HCT116 (cell line): ENCODE results near the gene ATG4D. TPM values are rescaled to one million over a fixed set of nuclear protein-coding genes. Genes with fewer than 3 reads are reported as not detected.
A peak's percentile ranks its signal among the peaks of the same experiment; 100 is the strongest.

Experiments used
- ATAC-seq: fragments of 200-7000 bp; cut with Tn5 transposase; 2 replicates; pipeline ENCODE4 v1.9.1; 2020; ENCODE audit warnings: mild to moderate bottlenecking, moderate library complexity
- BruUV-seq: library from RNA; stranded (reverse); fragments of 400-500 nt; replicated peaks from 2 replicates; lab custom pipeline; 2021; lab: Mats Ljungman, UMichigan
- CTCF ChIA-PET: fragments of 300-600 bp; sonication (Branson Sonifier 250); formaldehyde crosslinking; loops from one replicate; lab custom pipeline; 2021; ENCODE audit warnings: antibody characterized with exemption; lab: Charles Lee
- POLR2A ChIA-PET: fragments of 300-600, 350-600 bp; sonication (Branson Sonifier 250); formaldehyde crosslinking; loops from one replicate; lab custom pipeline; 2021; ENCODE audit warnings: antibody characterized with exemption; lab: Charles Lee
- RAD21 ChIA-PET, 2 experiments: fragments of 300-600 bp; sonication (Branson Sonifier 250); formaldehyde crosslinking; loops; one replicate each; lab custom pipeline; 2023; ENCODE audit warnings: low total read pairs in 2 of 2; ENCODE audit not compliant: uncharacterized antibody in 2 of 2, unreplicated experiment in 2 of 2, low non-redundant PET in 1 of 2; lab: Charles Lee
- DNase-seq: peaks from one replicate; pipeline ENCODE4 v3.0.0-alpha.2; 2010; ENCODE audit warnings: low read depth, low spot score
- H2AFZ ChIP-seq: fragments of 200-600 bp; shearing (Covaris generic), sonication (generic); 2 replicates; pipeline ENCODE4 v1.6.1; 2017; ENCODE audit warnings: low read depth, mixed run types, mixed read lengths, antibody characterized with exemption, low read length; ENCODE audit not compliant: poor library complexity, severe bottlenecking
- H3K27ac ChIP-seq: 2 replicates; pipeline ENCODE4 v1.5.1; 2012; ENCODE audit warnings: low read depth, low read length
- H3K27me3 ChIP-seq: fragments of 200-600 bp; sonication (generic); 2 replicates; pipeline ENCODE4 v1.6.1; 2016; ENCODE audit warnings: mixed run types, low read length, mixed read lengths; ENCODE audit not compliant: insufficient read depth
- H3K36me3 ChIP-seq, 2 experiments: fragments of 200-500 bp in 1 of 2; fragments of 200-600 bp in 1 of 2; sonication (Bioruptor generic) in 1 of 2; sonication (generic) in 1 of 2; 2 replicates each; pipeline versions ENCODE4 v1.5.1 to v1.6.1; 2014 to 2016; ENCODE audit warnings: low read length in 2 of 2, inconsistent platforms in 1 of 2, mixed read lengths in 1 of 2, mixed run types in 1 of 2; ENCODE audit not compliant: insufficient read depth in 2 of 2, control insufficient read depth in 1 of 2
- H3K4me1 ChIP-seq, 2 experiments: fragments of 200-600 bp in 1 of 2; sonication (generic) in 1 of 2; 2 replicates each; pipeline versions ENCODE4 v1.5.1 to v1.6.1; 2012 to 2017; ENCODE audit warnings: low read length in 2 of 2, inconsistent platforms in 1 of 2, mild to moderate bottlenecking in 1 of 2, mixed read lengths in 1 of 2, mixed run types in 1 of 2, moderate library complexity in 1 of 2; ENCODE audit not compliant: insufficient read depth in 2 of 2, control insufficient read depth in 1 of 2
- H3K4me2 ChIP-seq: fragments of 200-600 bp; sonication (generic); 2 replicates; pipeline ENCODE4 v1.6.1; 2017; ENCODE audit warnings: mixed run types, low read length, mixed read lengths
- H3K4me3 ChIP-seq, 2 experiments: fragments of 200-600 bp in 1 of 2; sonication (generic) in 1 of 2; replicated peaks in 1 of 2; 2 replicates each; pipeline ENCODE4 v1.5.1; 2011 to 2016; ENCODE audit warnings: low read length in 2 of 2, control low read depth in 1 of 2, low read depth in 1 of 2, mild to moderate bottlenecking in 1 of 2, mixed read lengths in 1 of 2, mixed run types in 1 of 2
- H3K79me2 ChIP-seq: fragments of 200-600 bp; sonication (generic); 2 replicates; pipeline ENCODE4 v1.6.1; 2017; ENCODE audit warnings: mild to moderate bottlenecking, mixed run types, low read length, moderate library complexity, mixed read lengths; ENCODE audit not compliant: insufficient read depth
- H3K9ac ChIP-seq: fragments of 200-600 bp; sonication (generic); 2 replicates; pipeline ENCODE4 v1.6.1; 2016; ENCODE audit warnings: low read length, mixed read lengths
- H3K9me2 ChIP-seq: fragments of 200-600 bp; sonication (generic), shearing (Covaris generic); 2 replicates; pipeline ENCODE4 v1.6.1; 2017; ENCODE audit warnings: mixed run types, mild to moderate bottlenecking, moderate library complexity; ENCODE audit not compliant: insufficient read depth
- H3K9me3 ChIP-seq, 2 experiments: fragments of 200-500 bp in 1 of 2; fragments of 200-600 bp in 1 of 2; sonication (Bioruptor generic) in 1 of 2; sonication (generic) in 1 of 2; 2 replicates each; pipeline ENCODE4 v1.6.1; 2014 to 2017; ENCODE audit warnings: low read length in 2 of 2, mixed read lengths in 2 of 2, inconsistent platforms in 1 of 2, low read depth in 1 of 2, mild to moderate bottlenecking in 1 of 2, mixed run types in 1 of 2, moderate library complexity in 1 of 2; ENCODE audit not compliant: control insufficient read depth in 1 of 2, insufficient read depth in 1 of 2
- H4K20me1 ChIP-seq: fragments of 200-600 bp; sonication (generic), shearing (Covaris generic); 2 replicates; pipeline ENCODE4 v1.6.1; 2017; ENCODE audit warnings: mixed run types, mild to moderate bottlenecking, moderate library complexity; ENCODE audit not compliant: insufficient read depth
- YY1 ChIP-seq: IDR thresholded peaks from 2 replicates; pipeline ENCODE4 v1.6.1; 2011; ENCODE audit warnings: low read length, low read depth, moderate library complexity, mild to moderate bottlenecking; ENCODE audit not compliant: insufficient replicate concordance; ENCODE audit errors: extremely low read depth
- ZFX ChIP-seq: fragments of 450-650 bp; IDR thresholded peaks from 2 replicates; pipeline ENCODE4 v1.6.1; 2017
- intact Hi-C: fragments of 100-400 bp; cut with micrococcal nuclease; formaldehyde crosslinking; loops from 2 replicates; pipeline ENCODE4 v1.10.0; 2022
- total RNA-seq: library from RNA; stranded (reverse); gene quantifications from one replicate; pipeline ENCODE4 v1.2.1, GENCODE V29; 2021; ENCODE audit not compliant: unreplicated experiment
- TF ChIP-seq, protein P1 (sequence below): IDR thresholded peaks from 2 replicates; pipeline ENCODE4 v1.6.1; 2012
- TF ChIP-seq, protein P2 (sequence below): IDR thresholded peaks from 2 replicates; pipeline ENCODE4 v1.6.1; 2011; ENCODE audit warnings: mild to moderate bottlenecking, low read length, moderate library complexity; ENCODE audit not compliant: insufficient replicate concordance; ENCODE audit errors: extremely low read depth

Gene ATG4D
- total RNA-seq, 1 experiment from 2014 or later: 45.4 TPM

DNA sequence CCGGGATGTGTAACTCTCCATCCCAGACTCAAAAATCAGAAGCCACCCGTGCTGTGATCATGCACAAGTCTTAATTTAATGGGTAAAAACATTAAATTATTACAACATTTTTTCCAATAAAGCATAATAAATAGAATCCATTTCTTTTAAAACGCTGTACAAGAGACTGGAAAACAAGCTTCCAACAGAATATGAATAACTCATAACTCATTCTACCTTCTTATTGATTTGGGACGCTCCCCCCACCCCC, 22.6 kb downstream of the ATG4D start:
- no peaks in the 10 kb centered on the region for H3K9me2 ChIP-seq
- no peak overlapping the region for H2AFZ ChIP-seq
- H3K4me1 ChIP-seq: peaks cover 31 to 46% of the 10 kb centered on the region in 2 experiments
- ATAC-seq (no peak), DNase-seq (no peak)
- H3K36me3 ChIP-seq: peaks cover under 1 to 13% of the 10 kb centered on the region in 2 experiments; a peak in 2 of 4 replicates
- BruUV-seq: no TSS peak
- intact Hi-C loops: loop anchor here (5.0 kb wide), 3 partner anchors 64 to 164 kb away; partner anchors contain the start of genes CDC37, ILF3 and KEAP1
- RAD21 ChIA-PET: interaction anchor here in 1 of 2 experiments (0.7 kb wide), 1 partner anchor 757 kb away, joined by 4 read pairs; no protein-coding TSS in a partner anchor
- H3K9me3 ChIP-seq: no peaks in the 10 kb centered on the region
- H3K79me2 ChIP-seq: peaks cover 25% of the 10 kb centered on the region
- CTCF ChIA-PET: interaction anchor here (1.0 to 1.3 kb wide), 3 partner anchors 49 to 133 kb away, joined by 3 to 4 read pairs (median 3); partner anchors contain the start of gene S1PR5
- H4K20me1 ChIP-seq: no peaks in the 10 kb centered on the region
- POLR2A ChIA-PET: interaction anchor here (1.3 kb wide), 1 partner anchor 14 kb away, joined by 5 read pairs; no protein-coding TSS in a partner anchor
- peak overlapping the region; percentile 99 for H3K9ac ChIP-seq
- no peaks in the 10 kb centered on the region for H3K27me3 ChIP-seq
- H3K4me3 ChIP-seq: peak overlapping the region; percentile 76 to 95
- peak overlapping the region; percentile 91; the same call in 1 of the 2 replicates for H3K27ac ChIP-seq
- H3K4me2 ChIP-seq: peak overlapping the region; percentile 98
- TF ChIP-seq ZFX (no peak), YY1 (no peak)
- TF ChIP-seq, protein P1, sequence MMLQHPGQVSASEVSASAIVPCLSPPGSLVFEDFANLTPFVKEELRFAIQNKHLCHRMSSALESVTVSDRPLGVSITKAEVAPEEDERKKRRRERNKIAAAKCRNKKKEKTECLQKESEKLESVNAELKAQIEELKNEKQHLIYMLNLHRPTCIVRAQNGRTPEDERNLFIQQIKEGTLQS: no peak
- TF ChIP-seq, protein P2, sequence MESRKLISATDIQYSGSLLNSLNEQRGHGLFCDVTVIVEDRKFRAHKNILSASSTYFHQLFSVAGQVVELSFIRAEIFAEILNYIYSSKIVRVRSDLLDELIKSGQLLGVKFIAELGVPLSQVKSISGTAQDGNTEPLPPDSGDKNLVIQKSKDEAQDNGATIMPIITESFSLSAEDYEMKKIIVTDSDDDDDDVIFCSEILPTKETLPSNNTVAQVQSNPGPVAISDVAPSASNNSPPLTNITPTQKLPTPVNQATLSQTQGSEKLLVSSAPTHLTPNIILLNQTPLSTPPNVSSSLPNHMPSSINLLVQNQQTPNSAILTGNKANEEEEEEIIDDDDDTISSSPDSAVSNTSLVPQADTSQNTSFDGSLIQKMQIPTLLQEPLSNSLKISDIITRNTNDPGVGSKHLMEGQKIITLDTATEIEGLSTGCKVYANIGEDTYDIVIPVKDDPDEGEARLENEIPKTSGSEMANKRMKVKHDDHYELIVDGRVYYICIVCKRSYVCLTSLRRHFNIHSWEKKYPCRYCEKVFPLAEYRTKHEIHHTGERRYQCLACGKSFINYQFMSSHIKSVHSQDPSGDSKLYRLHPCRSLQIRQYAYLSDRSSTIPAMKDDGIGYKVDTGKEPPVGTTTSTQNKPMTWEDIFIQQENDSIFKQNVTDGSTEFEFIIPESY: no peak
- TF ChIP-seq, all 23 proteins: peak for 0
